GM19452 (cell line): ENCODE measurements around the gene DLK2.
"Not testable (repeated sequence)": the region's sequence is repeated elsewhere in the genome, so short reads cannot be mapped to it uniquely, and the experiment has no call there.

ENCODE experiments used
- ATAC-seq: cut with Tn5 transposase; IDR thresholded peaks from one replicate; pipeline ENCODE4 v1.9.1; 2021; ENCODE audit not compliant: unreplicated experiment

Gene DLK2

GRCh38 chr6:43455531-43456428, at the start of gene DLK2:
TSS of gene DLK2 (minus strand) at chr6:43455548. CDS start at chr6:43454825, 723 bp downstream.
- ATAC-seq, result no peak

GRCh38 chr6:43503443-43503842, 48.1 kb upstream of the DLK2 start:
- no peak for ATAC-seq

GRCh38 chr6:43502666-43503065, 47.3 kb upstream of the DLK2 start:
- no peak for ATAC-seq

- ATAC-seq, result no peak
Measured at GRCh38 chr6:43500921-43501320, 45.6 kb upstream of the DLK2 start.

- no peak for ATAC-seq
Measured at GRCh38 chr6:43499028-43499815, 43.9 kb upstream of the DLK2 start.

GRCh38 chr6:43498291-43498690, 42.9 kb upstream of the DLK2 start:
- not testable (repeated sequence) for ATAC-seq

- no peak for ATAC-seq
Measured at GRCh38 chr6:43497689-43498088, 42.3 kb upstream of the DLK2 start.

- no peak for ATAC-seq
Measured at GRCh38 chr6:43497129-43497396, 41.7 kb upstream of the DLK2 start.

- no peak for ATAC-seq
Measured at GRCh38 chr6:43496370-43497128, 41.2 kb upstream of the DLK2 start.

GRCh38 chr6:43495409-43495941, 40.1 kb upstream of the DLK2 start:
- no peak for ATAC-seq

- no peak for ATAC-seq
Measured at GRCh38 chr6:43494766-43495165, 39.4 kb upstream of the DLK2 start.

GRCh38 chr6:43494321-43494720, 39.0 kb upstream of the DLK2 start:
- no peak for ATAC-seq

- ATAC-seq, result no peak
Measured at GRCh38 chr6:43493833-43494232, 38.5 kb upstream of the DLK2 start.

- ATAC-seq, result no peak
Measured at GRCh38 chr6:43493230-43493629, 37.9 kb upstream of the DLK2 start.

GRCh38 chr6:43492673-43493072, 37.3 kb upstream of the DLK2 start:
- no peak for ATAC-seq

- ATAC-seq, result no peak
Measured at GRCh38 chr6:43491750-43492661, 36.7 kb upstream of the DLK2 start.

GRCh38 chr6:43490523-43490939, 35.2 kb upstream of the DLK2 start:
- no peak for ATAC-seq

GRCh38 chr6:43489277-43490072, 34.1 kb upstream of the DLK2 start:
- no peak for ATAC-seq

- no peak for ATAC-seq
Measured at GRCh38 chr6:43488667-43489276, 33.4 kb upstream of the DLK2 start.
